ENCODE results near the gene PTPMT1.

Gene PTPMT1

DNA sequence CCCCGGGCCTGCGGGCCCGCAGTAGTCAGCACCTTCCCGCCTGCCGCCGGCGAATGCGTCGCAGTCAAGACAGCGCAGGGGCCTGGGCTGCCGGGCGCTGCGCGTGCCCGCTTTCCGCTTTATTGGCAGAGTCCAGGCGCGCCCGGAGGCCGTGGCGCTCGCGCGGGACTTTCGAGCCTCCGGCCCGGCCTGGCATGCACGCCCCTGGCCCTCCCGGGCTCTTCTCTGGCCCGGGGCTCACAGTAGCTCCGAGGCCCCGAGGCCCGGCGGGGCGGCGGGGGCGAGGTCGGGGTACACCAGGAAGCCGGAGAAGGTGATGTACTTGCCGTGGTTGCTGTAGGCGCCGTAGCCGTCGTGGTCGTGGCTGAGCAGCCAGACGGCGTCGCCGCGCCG lies 24.2 kb downstream of the PTPMT1 start:
- Histone ChIP-seq H3K4me3 (ENCODE audit: low read length) (no peak overlapping the region), H3K27ac (ENCODE audit: low read length) (no peak overlapping the region), H2AFZ (ENCODE audit: low read length) (no peak overlapping the region), H3K36me3 (replicated peaks; ENCODE audit: insufficient read depth, low read length) (no peaks in the 10 kb centered on the region), H3K9me3 (replicated peaks; ENCODE audit: insufficient read depth, low read length) (no peaks in the 10 kb centered on the region), H4K20me1 (ENCODE audit: insufficient read depth, low read length) (no peaks in the 10 kb centered on the region), H3K79me2 (ENCODE audit: low read length) (no peaks in the 10 kb centered on the region), H3K4me1 (ENCODE audit: low read length) (no peaks in the 10 kb centered on the region), H3K27me3 (replicated peaks; ENCODE audit: insufficient read depth, low read length) (no peaks in the 10 kb centered on the region), H3K9me2 (replicated peaks; ENCODE audit: insufficient read depth, low read length) (no peaks in the 10 kb centered on the region), H3K9ac (ENCODE audit: low read length) (no peak overlapping the region), H3K4me2 (ENCODE audit: low read depth, low read length) (no peak overlapping the region), H3F3A (ENCODE audit: insufficient read depth, low read length) (no peaks in the 10 kb centered on the region)
- no peak for TF ChIP-seq EZH2phosphoT487 (IDR thresholded peaks at IDR 0.05; ENCODE audit: low read length)
- TF ChIP-seq, protein P1, sequence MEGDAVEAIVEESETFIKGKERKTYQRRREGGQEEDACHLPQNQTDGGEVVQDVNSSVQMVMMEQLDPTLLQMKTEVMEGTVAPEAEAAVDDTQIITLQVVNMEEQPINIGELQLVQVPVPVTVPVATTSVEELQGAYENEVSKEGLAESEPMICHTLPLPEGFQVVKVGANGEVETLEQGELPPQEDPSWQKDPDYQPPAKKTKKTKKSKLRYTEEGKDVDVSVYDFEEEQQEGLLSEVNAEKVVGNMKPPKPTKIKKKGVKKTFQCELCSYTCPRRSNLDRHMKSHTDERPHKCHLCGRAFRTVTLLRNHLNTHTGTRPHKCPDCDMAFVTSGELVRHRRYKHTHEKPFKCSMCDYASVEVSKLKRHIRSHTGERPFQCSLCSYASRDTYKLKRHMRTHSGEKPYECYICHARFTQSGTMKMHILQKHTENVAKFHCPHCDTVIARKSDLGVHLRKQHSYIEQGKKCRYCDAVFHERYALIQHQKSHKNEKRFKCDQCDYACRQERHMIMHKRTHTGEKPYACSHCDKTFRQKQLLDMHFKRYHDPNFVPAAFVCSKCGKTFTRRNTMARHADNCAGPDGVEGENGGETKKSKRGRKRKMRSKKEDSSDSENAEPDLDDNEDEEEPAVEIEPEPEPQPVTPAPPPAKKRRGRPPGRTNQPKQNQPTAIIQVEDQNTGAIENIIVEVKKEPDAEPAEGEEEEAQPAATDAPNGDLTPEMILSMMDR (IDR thresholded peaks at IDR 0.05; ENCODE audit: low read length) = no peak
- TF ChIP-seq EZH2 (optimal IDR thresholded peaks at IDR 0.05; ENCODE audit: low read depth, low read length) = no peak
- no peak for DNase-seq

DNA sequence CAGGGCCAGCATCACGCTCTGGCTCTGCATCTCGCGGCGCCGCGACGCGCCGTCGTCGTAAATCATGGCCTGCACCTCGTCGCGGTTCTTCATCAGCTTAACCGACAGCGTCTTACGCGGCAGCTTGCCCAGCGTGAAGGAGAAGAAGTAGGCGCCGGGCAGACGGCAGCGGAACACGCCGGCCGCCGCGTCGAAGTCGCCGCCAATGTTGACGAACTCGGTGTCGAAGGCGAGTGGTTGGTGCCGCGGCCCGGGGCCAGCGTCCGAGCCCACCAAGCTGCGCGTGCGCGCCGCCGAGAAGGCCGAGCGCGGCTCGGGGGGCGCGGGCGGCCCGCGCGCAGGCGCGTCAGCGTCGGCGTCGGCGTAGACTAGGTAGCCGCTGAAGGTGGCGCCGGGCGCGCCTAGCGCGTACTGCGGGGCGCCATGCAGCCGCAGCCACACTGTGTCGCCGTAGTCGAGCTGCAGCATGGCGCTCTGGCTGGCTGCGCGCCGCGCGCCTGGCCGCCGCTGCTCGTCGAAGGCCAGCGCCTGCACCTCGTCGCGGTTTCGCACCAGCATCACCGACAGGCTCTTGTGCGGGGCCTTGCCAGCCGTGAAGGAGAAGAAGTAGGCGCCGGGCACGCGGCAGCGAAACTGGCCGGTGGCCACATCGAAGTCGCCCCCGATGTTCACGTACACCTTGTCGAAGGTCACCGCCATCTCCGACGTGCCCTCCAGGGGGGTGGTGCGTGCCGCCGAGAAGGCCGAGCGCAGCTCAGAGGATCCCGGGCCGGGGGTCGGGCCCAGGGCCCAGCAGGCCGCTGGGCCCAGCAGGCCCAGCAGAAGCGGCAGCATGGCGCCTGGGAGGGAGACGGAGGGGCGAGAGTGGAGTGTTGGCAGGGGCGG lies 24.8 kb downstream of the PTPMT1 start:
- no peak overlapping the region for H3K9ac ChIP-seq (ENCODE audit: low read length)
- TF ChIP-seq EZH2 (optimal IDR thresholded peaks at IDR 0.05; ENCODE audit: low read depth, low read length) (no peak), EZH2phosphoT487 (IDR thresholded peaks at IDR 0.05; ENCODE audit: low read length) (no peak)
- TF ChIP-seq, protein P1 (IDR thresholded peaks at IDR 0.05; ENCODE audit: low read length) = no peak
- H3K9me2 ChIP-seq (replicated peaks; ENCODE audit: insufficient read depth, low read length) = no peaks in the 10 kb centered on the region
- no peak overlapping the region for H3K4me3 ChIP-seq (ENCODE audit: low read length)
- H3K27ac ChIP-seq (ENCODE audit: low read length) = no peak overlapping the region
- H3K79me2 ChIP-seq (ENCODE audit: low read length) = no peaks in the 10 kb centered on the region
- no peaks in the 10 kb centered on the region for H3K9me3 ChIP-seq (replicated peaks; ENCODE audit: insufficient read depth, low read length)
- no peaks in the 10 kb centered on the region for H3K4me1 ChIP-seq (ENCODE audit: low read length)
- H2AFZ ChIP-seq (ENCODE audit: low read length) = no peak overlapping the region
- no peaks in the 10 kb centered on the region for H3K27me3 ChIP-seq (replicated peaks; ENCODE audit: insufficient read depth, low read length)
- H3K4me2 ChIP-seq (ENCODE audit: low read depth, low read length) = no peak overlapping the region
- no peaks in the 10 kb centered on the region for H3K36me3 ChIP-seq (replicated peaks; ENCODE audit: insufficient read depth, low read length)
- H3F3A ChIP-seq (ENCODE audit: insufficient read depth, low read length) = no peaks in the 10 kb centered on the region
- DNase-seq = no peak
- no peaks in the 10 kb centered on the region for H4K20me1 ChIP-seq (ENCODE audit: insufficient read depth, low read length)

DNA sequence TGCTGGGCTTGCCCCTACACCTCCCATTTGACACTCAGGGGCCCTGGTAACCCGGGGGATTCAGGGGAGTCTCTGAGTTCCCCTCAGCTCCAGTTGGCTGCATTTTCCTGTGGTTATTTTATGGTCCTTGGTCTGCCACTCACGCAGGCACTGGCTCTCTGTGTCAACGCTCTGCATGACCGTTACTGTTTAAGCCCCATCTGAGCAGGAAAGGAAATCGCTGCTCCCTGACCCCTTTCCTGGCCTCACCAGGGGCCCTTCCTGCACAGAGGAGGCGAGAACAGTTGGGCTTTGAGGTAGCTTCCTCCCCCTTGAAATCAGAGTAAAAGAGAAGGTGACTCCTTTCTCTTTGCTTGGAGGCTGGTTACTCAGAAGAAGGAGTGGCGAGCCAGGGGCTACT lies 26.4 kb downstream of the PTPMT1 start:
- H3K4me2 ChIP-seq (ENCODE audit: low read depth, low read length) = no peak overlapping the region
- no peaks in the 10 kb centered on the region for H3K9me2 ChIP-seq (replicated peaks; ENCODE audit: insufficient read depth, low read length)
- H4K20me1 ChIP-seq (ENCODE audit: insufficient read depth, low read length) = no peaks in the 10 kb centered on the region
- no peaks in the 10 kb centered on the region for H3K27me3 ChIP-seq (replicated peaks; ENCODE audit: insufficient read depth, low read length)
- TF ChIP-seq EZH2 (optimal IDR thresholded peaks at IDR 0.05; ENCODE audit: low read depth, low read length) (no peak), EZH2phosphoT487 (IDR thresholded peaks at IDR 0.05; ENCODE audit: low read length) (no peak)
- TF ChIP-seq, protein P1 (IDR thresholded peaks at IDR 0.05; ENCODE audit: low read length) = no peak
- no peaks in the 10 kb centered on the region for H3K9me3 ChIP-seq (replicated peaks; ENCODE audit: insufficient read depth, low read length)
- H2AFZ ChIP-seq (ENCODE audit: low read length) = no peak overlapping the region
- H3K79me2 ChIP-seq (ENCODE audit: low read length) = no peaks in the 10 kb centered on the region
- no peak overlapping the region for H3K27ac ChIP-seq (ENCODE audit: low read length)
- H3F3A ChIP-seq (ENCODE audit: insufficient read depth, low read length) = no peaks in the 10 kb centered on the region
- H3K9ac ChIP-seq (ENCODE audit: low read length) = no peak overlapping the region
- H3K36me3 ChIP-seq (replicated peaks; ENCODE audit: insufficient read depth, low read length) = no peaks in the 10 kb centered on the region
- H3K4me1 ChIP-seq (ENCODE audit: low read length) = no peaks in the 10 kb centered on the region
- DNase-seq = no peak
- H3K4me3 ChIP-seq (ENCODE audit: low read length) = no peak overlapping the region
